GM12878 (cell line): ENCODE data around the gene OR6K3. TPM values are rescaled to one million over a fixed set of nuclear protein-coding genes. Genes with fewer than 3 reads are reported as not detected.

Source experiments
- ATAC-seq: fragments of 200-7000 bp; cut with Tn5 transposase; 3 replicates; pipeline ENCODE4 v1.9.1; 2020; ENCODE audit warnings: mild to moderate bottlenecking, moderate library complexity
- BruUV-seq: library from RNA; stranded (reverse); fragments of 400-500 nt; replicated peaks from 2 replicates; lab custom pipeline; 2021; lab: Mats Ljungman, UMichigan
- CTCF ChIA-PET: fragments of 300-600 bp; sonication (Branson Sonifier 250); formaldehyde crosslinking; extraction: SDS; loops from one replicate; lab custom pipeline; 2021; ENCODE audit warnings: inconsistent platforms; lab: Yijun Ruan, JAX
- POLR2A ChIA-PET: fragments of 350-600 bp; formaldehyde crosslinking; extraction: SDS; loops from one replicate; lab custom pipeline; 2021; ENCODE audit warnings: inconsistent platforms; lab: Charles Lee
- RAD21 ChIA-PET: fragments of 300-600 bp; sonication (Branson Sonifier 250); formaldehyde crosslinking; loops from one replicate; lab custom pipeline; 2023; ENCODE audit warnings: antibody characterized with exemption; ENCODE audit not compliant: unreplicated experiment; lab: Charles Lee
- SMC1A ChIA-PET: fragments of 300-600 bp; sonication (Branson Sonifier 250); formaldehyde crosslinking; loops from one replicate; lab custom pipeline; 2023; ENCODE audit not compliant: unreplicated experiment, uncharacterized antibody; lab: Charles Lee
- DNase-seq: peaks from one replicate; pipeline ENCODE4 v3.0.0-alpha.2; 2011; ENCODE audit warnings: low read depth, low spot score
- FAIRE-seq: peaks from 3 replicates; lab custom pipeline; 2011; peaks lifted over from hg19 to GRCh38; lab: Jason Lieb, UNC
- H2AFZ ChIP-seq: 2 replicates; pipeline ENCODE4 v1.6.0; 2011; ENCODE audit warnings: low read depth, low read length, control low read depth; ENCODE audit not compliant: control insufficient read depth
- H3K27ac ChIP-seq: 2 replicates; pipeline ENCODE4 v1.5.1; 2011; ENCODE audit warnings: control low read depth; ENCODE audit not compliant: control insufficient read depth, insufficient read depth
- H3K27me3 ChIP-seq, 2 experiments: replicated peaks in 1 of 2; 2 replicates each; pipeline versions ENCODE4 v1.6.0 to v1.6.1; 2011; ENCODE audit warnings: low read length in 1 of 2; ENCODE audit not compliant: control insufficient read depth in 2 of 2, insufficient read depth in 2 of 2
- H3K36me3 ChIP-seq, 2 experiments: 2 replicates each; pipeline ENCODE4 v1.5.1; 2011; ENCODE audit warnings: low read length in 1 of 2; ENCODE audit not compliant: control insufficient read depth in 2 of 2, insufficient read depth in 2 of 2
- H3K4me1 ChIP-seq: 2 replicates; pipeline ENCODE4 v1.6.1; 2011; ENCODE audit warnings: mild to moderate bottlenecking, low read length, moderate library complexity, mixed read lengths; ENCODE audit not compliant: control insufficient read depth, insufficient read depth
- H3K4me2 ChIP-seq: 2 replicates; pipeline ENCODE4 v1.6.0; 2011; ENCODE audit warnings: control low read depth; ENCODE audit not compliant: control insufficient read depth, insufficient read depth
- H3K4me3 ChIP-seq: fragments of 200-600 bp; sonication (generic); 2 replicates; pipeline ENCODE4 v1.5.1; 2016
- H3K79me2 ChIP-seq: 2 replicates; pipeline ENCODE4 v1.6.0; 2011; ENCODE audit warnings: low read length; ENCODE audit not compliant: control insufficient read depth, insufficient read depth
- H3K9ac ChIP-seq: 2 replicates; pipeline ENCODE4 v1.8.0; 2011; ENCODE audit warnings: low read length, control low read depth, mixed read lengths; ENCODE audit not compliant: control insufficient read depth, insufficient read depth
- H3K9me3 ChIP-seq: replicated peaks from 3 replicates; pipeline ENCODE4 v1.5.1; 2011; ENCODE audit warnings: mild to moderate bottlenecking, low read length; ENCODE audit not compliant: control insufficient read depth, insufficient read depth
- H4K20me1 ChIP-seq: 2 replicates; pipeline ENCODE4 v1.6.0; 2011; ENCODE audit not compliant: control insufficient read depth, insufficient read depth
- ATF2 ChIP-seq: IDR thresholded peaks from 2 replicates; pipeline ENCODE4 v1.6.1; 2012; ENCODE audit warnings: low read length, inconsistent platforms
- CHD4 ChIP-seq: fragments of 200-600 bp; sonication (generic); IDR thresholded peaks from 2 replicates; pipeline ENCODE4 v1.6.1; 2016; ENCODE audit warnings: mild to moderate bottlenecking
- CUX1 ChIP-seq: IDR thresholded peaks from 2 replicates; pipeline ENCODE4 v1.6.1; 2012; ENCODE audit warnings: improper control_type of control experiment, low read depth, low read length; ENCODE audit not compliant: insufficient replicate concordance
- IRF5 ChIP-seq: fragments of 450-650 bp; IDR thresholded peaks from 2 replicates; pipeline ENCODE4 v1.6.1; 2017; ENCODE audit warnings: borderline replicate concordance
- KLF5 ChIP-seq: fragments of 450-650 bp; IDR thresholded peaks from 2 replicates; pipeline ENCODE4 v1.6.1; 2014; ENCODE audit warnings: mild to moderate bottlenecking; ENCODE audit not compliant: partially characterized antibody
- PKNOX1 ChIP-seq: fragments of 450-650 bp; IDR thresholded peaks from 2 replicates; pipeline ENCODE4 v1.6.1; 2016; ENCODE audit warnings: mild to moderate bottlenecking
- RB1 ChIP-seq: fragments of 450-650 bp; formaldehyde crosslinking; IDR thresholded peaks from 2 replicates; pipeline ENCODE4 v1.6.1; 2017; ENCODE audit warnings: mild to moderate bottlenecking, borderline replicate concordance
- SIX5 ChIP-seq: IDR thresholded peaks from 2 replicates; pipeline ENCODE4 v1.6.1; 2011; ENCODE audit warnings: mild to moderate bottlenecking, low read depth, low read length, moderate library complexity; ENCODE audit not compliant: severe bottlenecking
- ZBTB11 ChIP-seq: fragments of 450-650 bp; formaldehyde crosslinking; IDR thresholded peaks from 2 replicates; pipeline ENCODE4 v1.5.0; 2022; ENCODE audit warnings: mild to moderate bottlenecking, missing genetic modification characterization
- ZNF24 ChIP-seq: fragments of 450-650 bp; IDR thresholded peaks from 2 replicates; pipeline ENCODE4 v1.6.1; 2017; ENCODE audit warnings: antibody characterized with exemption, mild to moderate bottlenecking
- WGBS: methylation state at CpG from one replicate; pipeline ENCODE4 v1.1.6; 2016; ENCODE audit warnings: low lambda C conversion rate; ENCODE audit not compliant: insufficient replicate concordance, insufficient coverage; ENCODE audit errors: missing lambda C conversion rate; 5-methylcytosine and 5-hydroxymethylcytosine counted together
- in situ Hi-C: fragments of 300-500 bp; cut with MboI; formaldehyde crosslinking; loops from 9 replicates; pipeline ENCODE4 v1.14.3; 2018; ENCODE audit warnings: mixed read lengths
- intact Hi-C: fragments of 100-400 bp; cut with micrococcal nuclease; formaldehyde crosslinking; loops from one replicate; pipeline ENCODE4 v1.14.2; 2022; ENCODE audit not compliant: unreplicated experiment
- polyA plus RNA-seq, 11 experiments: library from polyadenylated mRNA; depleted of rRNA in 4 of 11; unstranded in 6 of 11; stranded (reverse) in 5 of 11; fragments of >200 nt; fragmentation: Nextera tagmentation in 4 of 11; fragmentation: Illumina TruSeq in 1 of 11; extraction: Ambion mirVana in 4 of 11; extraction: Trizol in 1 of 11; gene quantifications; 1 replicate in 1 of 11; 2 replicates in 10 of 11; pipeline versions ENCODE4 v1.2.1 to v1.2.3, GENCODE V29; 2011 to 2016; ENCODE audit warnings: inconsistent platforms in 2 of 11, missing spikeins in 2 of 11, low read depth in 1 of 11
- total RNA-seq, 4 experiments: library from RNA; depleted of rRNA in 3 of 4; stranded (reverse); fragments of >200 nt in 3 of 4; fragmentation: Illumina TruSeq in 1 of 4; extraction: Trizol in 1 of 4; gene quantifications; 2 replicates each; pipeline versions ENCODE4 v1.2.1 to v1.2.3, GENCODE V29; 2013 to 2021

OR6K3 gene
- total and polyA plus RNA-seq, 10 of the 15 experiments (the other 5 are each of a cell fraction or from before 2014, with no cell fraction given) = not detected

- no peaks in the 10 kb centered on the region for H3K9me3 ChIP-seq
- TF ChIP-seq PKNOX1 (no peak), IRF5 (no peak), SIX5 (no peak), KLF5 (no peak), CUX1 (no peak), RB1 (no peak), ZNF24 (no peak), CHD4 (no peak), ATF2 (no peak), ZBTB11 (CRISPR knock-in tag) (no peak)
Observed at GRCh38 chr1:158728510-158729225, 8.1 kb upstream of the OR6K3 start.

More at GRCh38 chr1:158728510-158729225, 8.1 kb upstream of the OR6K3 start:
- intact Hi-C loops (no loop called here), in situ Hi-C loops (no loop called here)
- ChIA-PET SMC1A (interaction anchor here (1.2 kb wide), 1 partner anchor 269 kb away, joined by 8 read pairs; no protein-coding TSS in a partner anchor), POLR2A (no interaction called here), CTCF (no interaction called here), RAD21 (no interaction called here)
- Histone ChIP-seq H2AFZ (no peak overlapping the region), H3K27me3 (no peaks in the 10 kb centered on the region), H4K20me1 (no peaks in the 10 kb centered on the region), H3K4me3 (no peak overlapping the region), H3K36me3 (no peaks in the 10 kb centered on the region), H3K27ac (no peak overlapping the region), H3K79me2 (no peaks in the 10 kb centered on the region), H3K9ac (no peak overlapping the region), H3K4me1 (no peaks in the 10 kb centered on the region), H3K4me2 (no peak overlapping the region)
- no peak for FAIRE-seq
- BruUV-seq = no TSS peak
- DNase-seq = no peak
- no peak for ATAC-seq
- WGBS = 50% methylated on average over 3 of the region's 3 CpGs
